ENCODE data around the gene PORCN. TPM values are rescaled to one million over a fixed set of nuclear protein-coding genes. Genes with fewer than 3 reads are reported as not detected.

PORCN gene
- total and polyA plus RNA-seq, 9 donors: 7.6 to 13.9 (median 9.9) TPM

DNA sequence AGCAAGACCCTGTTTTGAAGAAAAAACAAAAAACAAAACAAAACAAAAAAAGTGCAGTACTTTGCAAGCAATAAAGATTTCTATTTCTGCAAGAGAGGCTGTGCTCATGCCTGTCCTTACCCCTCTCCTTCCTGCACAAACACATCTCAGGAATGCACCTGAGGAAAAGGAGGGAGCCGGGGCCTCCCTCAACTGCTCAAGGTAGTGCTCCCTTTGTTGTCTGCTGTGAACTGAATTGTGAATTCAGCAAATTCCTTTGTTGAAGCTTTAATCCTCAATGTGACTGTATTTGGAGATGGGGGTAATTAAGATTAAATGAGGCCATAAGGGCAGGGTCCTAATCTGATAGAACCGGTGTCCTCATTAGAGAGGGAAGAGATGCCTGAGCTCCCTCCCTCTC lies 18.9 kb upstream of the PORCN start:
- 70 to 80% (median 72%) methylated on average over 2 of the region's 2 CpGs for WGBS, 3 donors
- no peaks in the 10 kb centered on the region for H3K36me3 ChIP-seq
- H3K27me3 ChIP-seq: no peaks in the 10 kb centered on the region
- no peaks in the 10 kb centered on the region for H3K9me3 ChIP-seq
- H3K27ac ChIP-seq: no peak overlapping the region
- no peaks in the 10 kb centered on the region for H3K4me1 ChIP-seq (ENCODE audit: insufficient read depth)
- H3K4me3 ChIP-seq: no peak overlapping the region
- no peak for TF ChIP-seq POLR2A (IDR thresholded peaks at IDR 0.05)
- TF ChIP-seq EP300 (IDR thresholded peaks at IDR 0.05): no peak
- TF ChIP-seq, protein P1, sequence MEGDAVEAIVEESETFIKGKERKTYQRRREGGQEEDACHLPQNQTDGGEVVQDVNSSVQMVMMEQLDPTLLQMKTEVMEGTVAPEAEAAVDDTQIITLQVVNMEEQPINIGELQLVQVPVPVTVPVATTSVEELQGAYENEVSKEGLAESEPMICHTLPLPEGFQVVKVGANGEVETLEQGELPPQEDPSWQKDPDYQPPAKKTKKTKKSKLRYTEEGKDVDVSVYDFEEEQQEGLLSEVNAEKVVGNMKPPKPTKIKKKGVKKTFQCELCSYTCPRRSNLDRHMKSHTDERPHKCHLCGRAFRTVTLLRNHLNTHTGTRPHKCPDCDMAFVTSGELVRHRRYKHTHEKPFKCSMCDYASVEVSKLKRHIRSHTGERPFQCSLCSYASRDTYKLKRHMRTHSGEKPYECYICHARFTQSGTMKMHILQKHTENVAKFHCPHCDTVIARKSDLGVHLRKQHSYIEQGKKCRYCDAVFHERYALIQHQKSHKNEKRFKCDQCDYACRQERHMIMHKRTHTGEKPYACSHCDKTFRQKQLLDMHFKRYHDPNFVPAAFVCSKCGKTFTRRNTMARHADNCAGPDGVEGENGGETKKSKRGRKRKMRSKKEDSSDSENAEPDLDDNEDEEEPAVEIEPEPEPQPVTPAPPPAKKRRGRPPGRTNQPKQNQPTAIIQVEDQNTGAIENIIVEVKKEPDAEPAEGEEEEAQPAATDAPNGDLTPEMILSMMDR (IDR thresholded peaks at IDR 0.05): no peak
- no peak for DNase-seq
- intact Hi-C loops (cut with DNase I): no loop called here

DNA sequence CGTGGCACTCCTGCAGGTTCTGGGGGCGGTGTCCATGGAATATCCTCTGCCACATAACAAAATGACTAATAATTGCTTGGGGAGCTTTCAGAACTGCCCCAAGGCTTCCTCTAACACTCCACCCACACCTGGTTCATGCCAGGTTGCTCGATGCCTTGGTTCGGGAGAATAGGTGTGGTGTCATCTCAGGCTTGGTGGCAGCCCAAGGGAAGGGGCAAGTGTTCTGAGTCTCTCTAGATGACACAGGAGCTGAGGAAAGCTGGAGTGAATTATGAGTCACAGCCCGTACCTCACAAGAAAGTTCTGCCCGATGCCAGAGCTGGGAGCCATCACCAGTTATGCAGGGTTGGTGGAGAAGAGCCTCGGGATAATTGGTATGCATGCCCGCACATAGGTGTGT lies 18.1 kb upstream of the PORCN start:
- TF ChIP-seq POLR2A (IDR thresholded peaks at IDR 0.05) (no peak), EP300 (IDR thresholded peaks at IDR 0.05) (no peak)
- TF ChIP-seq, protein P1 (IDR thresholded peaks at IDR 0.05): no peak
- intact Hi-C loops (cut with DNase I): no loop called here
- H3K27ac ChIP-seq: no peak overlapping the region
- WGBS, 3 donors: 75 to 78% (median 76%) methylated on average over 8 of the region's 8 CpGs
- DNase-seq: no peak
- no peaks in the 10 kb centered on the region for H3K4me1 ChIP-seq (ENCODE audit: insufficient read depth)
- no peak overlapping the region for H3K4me3 ChIP-seq
- no peaks in the 10 kb centered on the region for H3K27me3 ChIP-seq
- no peaks in the 10 kb centered on the region for H3K9me3 ChIP-seq
- H3K36me3 ChIP-seq: no peaks in the 10 kb centered on the region

DNA sequence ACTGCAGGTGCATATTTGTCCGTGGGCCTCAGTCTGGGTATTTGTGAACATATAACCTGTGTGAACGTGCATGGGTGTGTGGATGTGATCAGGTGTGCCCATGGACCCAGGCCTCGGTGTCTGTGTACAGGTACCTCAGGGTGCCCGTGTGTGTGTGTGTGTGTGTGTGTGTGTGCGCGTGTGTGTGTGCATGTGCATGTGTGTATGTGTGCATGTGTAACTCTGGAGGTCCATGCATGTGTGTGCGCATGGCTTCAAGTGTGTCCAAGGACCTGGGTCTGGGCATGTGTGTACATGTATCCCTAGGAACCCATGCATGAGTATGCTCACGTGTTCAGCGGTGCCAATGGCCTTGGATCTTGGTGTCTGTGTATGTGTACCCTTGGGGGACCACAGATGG lies 17.0 kb upstream of the PORCN start:
- intact Hi-C loops (cut with DNase I): no loop called here
- TF ChIP-seq EP300 (IDR thresholded peaks at IDR 0.05): no peak
- no peak for TF ChIP-seq POLR2A (IDR thresholded peaks at IDR 0.05)
- TF ChIP-seq, protein P1 (IDR thresholded peaks at IDR 0.05): no peak
- DNase-seq: no peak
- no peaks in the 10 kb centered on the region for H3K4me1 ChIP-seq (ENCODE audit: insufficient read depth)
- H3K27ac ChIP-seq: no peak overlapping the region
- WGBS, 3 donors: 79 to 89% (median 82%) methylated on average over 9 of the region's 9 CpGs
- H3K27me3 ChIP-seq: no peaks in the 10 kb centered on the region
- H3K4me3 ChIP-seq: no peak overlapping the region
- no peaks in the 10 kb centered on the region for H3K9me3 ChIP-seq
- H3K36me3 ChIP-seq: no peaks in the 10 kb centered on the region

DNA sequence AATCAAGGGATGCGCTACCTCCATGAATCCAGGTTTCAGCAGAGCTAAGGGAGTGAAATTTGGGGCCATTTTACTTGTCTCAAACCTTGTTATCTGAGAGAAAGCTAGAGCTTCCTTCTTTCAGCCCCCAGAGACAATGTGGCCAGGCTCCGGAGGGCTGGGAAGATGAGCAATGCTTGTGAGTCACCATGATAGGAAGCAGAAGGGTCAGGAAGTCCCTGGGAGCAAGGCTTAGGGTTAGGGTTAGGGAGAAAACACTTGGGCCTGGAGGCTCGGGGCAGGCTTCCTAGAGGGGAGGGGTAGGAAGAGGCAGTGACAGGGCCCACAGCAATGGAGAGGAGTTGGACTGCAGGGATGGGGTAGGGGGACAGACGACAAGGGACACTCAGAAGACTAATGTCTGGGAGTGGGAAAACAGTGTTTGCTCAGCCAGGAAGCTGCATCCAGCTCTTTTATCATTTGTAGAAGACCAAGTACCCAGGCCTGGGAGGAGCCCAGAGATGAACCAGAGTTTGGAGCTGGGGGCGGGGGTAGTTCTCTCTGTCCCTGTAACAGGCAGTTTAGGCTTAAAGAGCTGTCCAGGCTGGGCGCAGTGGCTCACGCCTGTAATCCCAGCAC lies 16.4 kb upstream of the PORCN start:
- TF ChIP-seq EP300 (IDR thresholded peaks at IDR 0.05) (no peak), POLR2A (IDR thresholded peaks at IDR 0.05) (no peak)
- TF ChIP-seq, protein P1 (IDR thresholded peaks at IDR 0.05): no peak
- Histone ChIP-seq H3K4me3 (no peak overlapping the region), H3K4me1 (ENCODE audit: insufficient read depth) (no peaks in the 10 kb centered on the region), H3K27me3 (no peaks in the 10 kb centered on the region), H3K36me3 (no peaks in the 10 kb centered on the region), H3K9me3 (no peaks in the 10 kb centered on the region), H3K27ac (no peak overlapping the region)
- intact Hi-C loops (cut with DNase I): no loop called here
- DNase-seq: no peak
- 67 to 71% (median 69%) methylated on average over 7 of the region's 7 CpGs for WGBS, 3 donors

Measured in ovary (tissue), 9 donors.